Stimulated activated memory B cell treated with anti-CD40 and anti-IgM and Interleukin-4, amounts not matched to agents 10 μg/mL and 1 μg/mL and 100 μg/mL, for 72 hours (primary cell): ENCODE results near the gene EFHC1.

Source experiments
- ATAC-seq: fragments of 150-1000 bp; cut with Tn5 transposase; 2 replicates; pipeline ENCODE4 v1.10.0; 2021
- H3K27ac Mint-ChIP-seq: one replicate; pipeline ENCODE4 v1.8.0; 2022; ENCODE audit warnings: mild to moderate bottlenecking, mixed read lengths
- H3K27me3 Mint-ChIP-seq: one replicate; pipeline ENCODE4 v1.8.0; 2022; ENCODE audit warnings: mixed read lengths
- H3K36me3 Mint-ChIP-seq: one replicate; pipeline ENCODE4 v1.8.0; 2022; ENCODE audit warnings: mixed read lengths
- H3K4me1 Mint-ChIP-seq: one replicate; pipeline ENCODE4 v1.8.0; 2022; ENCODE audit warnings: mixed read lengths
- H3K4me3 Mint-ChIP-seq: one replicate; pipeline ENCODE4 v1.8.0; 2022; ENCODE audit warnings: mild to moderate bottlenecking, moderate library complexity, mixed read lengths
- H3K9me3 Mint-ChIP-seq: one replicate; pipeline ENCODE4 v1.8.0; 2022; ENCODE audit warnings: mixed read lengths

EFHC1 gene

GRCh38 chr6:52511163-52511562 lies 91.0 kb downstream of the EFHC1 start:
- H3K9me3 Mint-ChIP-seq, result no peaks in the 10 kb centered on the region
- no peak overlapping the region for H3K27ac Mint-ChIP-seq
- peaks cover 11% of the 10 kb centered on the region for H3K4me1 Mint-ChIP-seq
- no peak for ATAC-seq
- peaks cover 74% of the 10 kb centered on the region for H3K36me3 Mint-ChIP-seq
- H3K4me3 Mint-ChIP-seq, result no peak overlapping the region
- no peaks in the 10 kb centered on the region for H3K27me3 Mint-ChIP-seq

- H3K36me3 Mint-ChIP-seq, result peaks cover 69% of the 10 kb centered on the region
- H3K9me3 Mint-ChIP-seq, result no peaks in the 10 kb centered on the region
- H3K4me1 Mint-ChIP-seq, result peaks cover 11% of the 10 kb centered on the region
- ATAC-seq, result no peak
- H3K4me3 Mint-ChIP-seq, result no peak overlapping the region
- H3K27ac Mint-ChIP-seq, result no peak overlapping the region
- no peaks in the 10 kb centered on the region for H3K27me3 Mint-ChIP-seq
Measured at GRCh38 chr6:52511572-52512151, 91.5 kb downstream of the EFHC1 start.

- Mint-ChIP-seq H3K4me3 (no peak overlapping the region), H3K27me3 (no peaks in the 10 kb centered on the region), H3K4me1 (peaks cover 11% of the 10 kb centered on the region), H3K27ac (no peak overlapping the region), H3K9me3 (no peaks in the 10 kb centered on the region), H3K36me3 (peaks cover 67% of the 10 kb centered on the region)
- ATAC-seq, result no peak
Measured at GRCh38 chr6:52512199-52512598, 92.1 kb downstream of the EFHC1 start.

- peaks cover 60% of the 10 kb centered on the region for H3K36me3 Mint-ChIP-seq
- H3K9me3 Mint-ChIP-seq, result no peaks in the 10 kb centered on the region
- no peak overlapping the region for H3K4me3 Mint-ChIP-seq
- no peak for ATAC-seq
- no peak overlapping the region for H3K27ac Mint-ChIP-seq
- peaks cover 20% of the 10 kb centered on the region for H3K4me1 Mint-ChIP-seq
- H3K27me3 Mint-ChIP-seq, result no peaks in the 10 kb centered on the region
Measured at GRCh38 chr6:52513464-52513863, 93.3 kb downstream of the EFHC1 start.

GRCh38 chr6:52513896-52514295 lies 93.8 kb downstream of the EFHC1 start:
- Mint-ChIP-seq H3K27ac (no peak overlapping the region), H3K27me3 (no peaks in the 10 kb centered on the region), H3K4me3 (no peak overlapping the region), H3K36me3 (peaks cover 60% of the 10 kb centered on the region), H3K4me1 (peaks cover 20% of the 10 kb centered on the region), H3K9me3 (no peaks in the 10 kb centered on the region)
- no peak for ATAC-seq

GRCh38 chr6:52514514-52514913 lies 94.4 kb downstream of the EFHC1 start:
- H3K27me3 Mint-ChIP-seq, result no peaks in the 10 kb centered on the region
- H3K36me3 Mint-ChIP-seq, result peaks cover 60% of the 10 kb centered on the region
- peaks cover 16% of the 10 kb centered on the region for H3K4me1 Mint-ChIP-seq
- no peak overlapping the region for H3K27ac Mint-ChIP-seq
- H3K4me3 Mint-ChIP-seq, result no peak overlapping the region
- no peaks in the 10 kb centered on the region for H3K9me3 Mint-ChIP-seq
- ATAC-seq, result no peak

GRCh38 chr6:52515219-52515960 lies 95.2 kb downstream of the EFHC1 start:
- peaks cover 65% of the 10 kb centered on the region for H3K36me3 Mint-ChIP-seq
- ATAC-seq, result no peak
- no peak overlapping the region for H3K27ac Mint-ChIP-seq
- peaks cover 10% of the 10 kb centered on the region for H3K4me1 Mint-ChIP-seq
- H3K27me3 Mint-ChIP-seq, result no peaks in the 10 kb centered on the region
- H3K4me3 Mint-ChIP-seq, result no peak overlapping the region
- H3K9me3 Mint-ChIP-seq, result no peaks in the 10 kb centered on the region

GRCh38 chr6:52516269-52516668 lies 96.1 kb downstream of the EFHC1 start:
- Mint-ChIP-seq H3K27me3 (no peaks in the 10 kb centered on the region), H3K9me3 (no peaks in the 10 kb centered on the region), H3K4me1 (peaks cover 9% of the 10 kb centered on the region), H3K4me3 (no peak overlapping the region), H3K27ac (no peak overlapping the region), H3K36me3 (peaks cover 63% of the 10 kb centered on the region)
- ATAC-seq, result no peak

- Mint-ChIP-seq H3K4me3 (no peak overlapping the region), H3K27ac (no peak overlapping the region), H3K27me3 (no peaks in the 10 kb centered on the region), H3K36me3 (peaks cover 56% of the 10 kb centered on the region), H3K9me3 (no peaks in the 10 kb centered on the region), H3K4me1 (peaks cover 9% of the 10 kb centered on the region)
- no peak for ATAC-seq
Measured at GRCh38 chr6:52516943-52517342, 96.8 kb downstream of the EFHC1 start.

GRCh38 chr6:52517502-52518278 lies 97.5 kb downstream of the EFHC1 start:
- peaks cover 52% of the 10 kb centered on the region for H3K36me3 Mint-ChIP-seq
- peak; percentile 64 for ATAC-seq

GRCh38 chr6:52518279-52518945 lies 98.3 kb downstream of the EFHC1 start:
- no peak for ATAC-seq
- Mint-ChIP-seq H3K9me3 (no peaks in the 10 kb centered on the region), H3K27me3 (no peaks in the 10 kb centered on the region), H3K27ac (peak overlapping the region; percentile 16), H3K36me3 (peaks cover 47% of the 10 kb centered on the region), H3K4me3 (no peak overlapping the region), H3K4me1 (peaks cover 9% of the 10 kb centered on the region)

More at GRCh38 chr6:52517502-52518278, 97.5 kb downstream of the EFHC1 start:
- Mint-ChIP-seq H3K4me3 (no peak overlapping the region), H3K4me1 (peaks cover 9% of the 10 kb centered on the region), H3K27me3 (no peaks in the 10 kb centered on the region), H3K9me3 (no peaks in the 10 kb centered on the region), H3K27ac (peak overlapping the region; percentile 16)

GRCh38 chr6:52519618-52520017 lies 99.5 kb downstream of the EFHC1 start:
- Mint-ChIP-seq H3K36me3 (peaks cover 36% of the 10 kb centered on the region), H3K27me3 (no peaks in the 10 kb centered on the region), H3K4me1 (peaks cover 10% of the 10 kb centered on the region), H3K9me3 (no peaks in the 10 kb centered on the region), H3K4me3 (no peak overlapping the region), H3K27ac (no peak overlapping the region)
- no peak for ATAC-seq

GRCh38 chr6:52522151-52522626 lies 102.0 kb downstream of the EFHC1 start:
- Mint-ChIP-seq H3K4me1 (peaks cover 23% of the 10 kb centered on the region), H3K9me3 (peaks cover 3% of the 10 kb centered on the region), H3K36me3 (peaks cover 30% of the 10 kb centered on the region), H3K27me3 (no peaks in the 10 kb centered on the region), H3K27ac (peak overlapping the region; percentile 5), H3K4me3 (no peak overlapping the region)
- ATAC-seq, result no peak

- no peak for ATAC-seq
- Mint-ChIP-seq H3K9me3 (peaks cover 3% of the 10 kb centered on the region), H3K36me3 (peaks cover 30% of the 10 kb centered on the region), H3K4me3 (no peak overlapping the region), H3K27ac (peak overlapping the region; percentile 5), H3K4me1 (peaks cover 22% of the 10 kb centered on the region), H3K27me3 (no peaks in the 10 kb centered on the region)
Measured at GRCh38 chr6:52522655-52523054, 102.5 kb downstream of the EFHC1 start.
